K562 (cell line): ENCODE results near the gene CA7. TPM values are rescaled to one million over a fixed set of nuclear protein-coding genes. Genes with fewer than 3 reads are reported as not detected.

Source experiments
- ATF1 ChIP-seq, 2 experiments: fragments of 450-650 bp in 1 of 2; IDR thresholded peaks; 2 replicates each; pipeline ENCODE4 v1.6.1; 2016; ENCODE audit warnings: missing compliant biosample characterization in 1 of 2, missing genetic modification characterization in 1 of 2
- CREB3 ChIP-seq: fragments of 450-650 bp; conservative IDR thresholded peaks from 2 replicates; pipeline ENCODE4 v1.6.1; 2016; ENCODE audit warnings: missing genetic modification characterization, low read depth, mild to moderate bottlenecking, missing compliant biosample characterization, moderate library complexity
- DMBX1 ChIP-seq: fragments of 250-450 bp; sonication (Bioruptor Pico); IDR thresholded peaks from 2 replicates; pipeline ENCODE4 v1.8.0; 2022; ENCODE audit warnings: inconsistent platforms, mild to moderate bottlenecking, moderate library complexity, borderline replicate concordance
- NR1H2 ChIP-seq: sonication (generic); formaldehyde crosslinking; IDR thresholded peaks from 2 replicates; pipeline ENCODE4 v1.4.0; 2020; ENCODE audit warnings: mild to moderate bottlenecking, missing genetic modification reagents
- REST ChIP-seq, 2 experiments: fragments of 450-650 bp; formaldehyde crosslinking in 1 of 2; IDR thresholded peaks; 2 replicates each; pipeline versions ENCODE4 v1.4.0 to v1.6.1; 2014 to 2020; ENCODE audit warnings: mild to moderate bottlenecking in 2 of 2, borderline replicate concordance in 1 of 2, low read depth in 1 of 2
- ZNF263 ChIP-seq: sonication (generic); formaldehyde crosslinking; IDR thresholded peaks from 2 replicates; pipeline ENCODE4 v1.8.0; 2022; ENCODE audit warnings: mild to moderate bottlenecking, missing genetic modification reagents, borderline replicate concordance
- ZNF407 ChIP-seq: fragments of 450-650 bp; IDR thresholded peaks from 2 replicates; pipeline ENCODE4 v1.6.1; 2016; ENCODE audit warnings: low read depth
- ZNF583 ChIP-seq: fragments of 250-450 bp; sonication (Bioruptor Pico); IDR thresholded peaks from 2 replicates; pipeline ENCODE4 v1.4.0; 2020
- polyA plus RNA-seq, 8 experiments: library from polyadenylated mRNA; depleted of rRNA in 4 of 8; stranded (reverse) in 5 of 8; unstranded in 3 of 8; fragments of >200 nt; fragmentation: Nextera tagmentation in 2 of 8; fragmentation: Illumina TruSeq in 1 of 8; extraction: Ambion mirVana in 2 of 8; extraction: Trizol in 1 of 8; gene quantifications; 2 replicates each; pipeline versions ENCODE4 v1.2.1 to v1.2.3, GENCODE V29; 2011 to 2014; ENCODE audit warnings: inconsistent platforms in 1 of 8, missing spikeins in 1 of 8
- total RNA-seq, 7 experiments: library from RNA; depleted of rRNA in 6 of 7; stranded (reverse); fragments of >200 nt in 6 of 7; fragmentation: Illumina TruSeq in 2 of 7; extraction: Trizol in 2 of 7; gene quantifications; 2 replicates each; pipeline versions ENCODE4 v1.2.1 to v1.2.3, GENCODE V29; 2011 to 2021; ENCODE audit warnings: low replicate concordance in 1 of 7

CA7 gene
- total and polyA plus RNA-seq, 9 of the 15 experiments (the other 6 are each of a cell fraction or from before 2014, with no cell fraction given) = 0.03 to 0.07 (median 0.05) TPM; not detected in 5

- TF ChIP-seq REST (IDR thresholded peaks at IDR 0.05; ENCODE audit: borderline replicate concordance) = peak; percentile 54; the same call in 1 of the 2 replicates
- no peak for TF ChIP-seq REST (CRISPR knock-in tag; IDR thresholded peaks at IDR 0.05; ENCODE audit: low read depth)
- 0 out of 2 replicates have a peak, but pooled peaks have one; percentile 21 for TF ChIP-seq CREB3 (tag)
- TF ChIP-seq NR1H2 (CRISPR knock-in tag) = no peak
- peak; percentile 14; the same call in 1 of the 2 replicates for TF ChIP-seq ZNF263 (CRISPR knock-in tag)
- TF ChIP-seq ZNF583 = no peak
- no peak for TF ChIP-seq ZNF407
- TF ChIP-seq ATF1 (CRISPR knock-in tag; IDR thresholded peaks at IDR 0.05) = no peak
- peak; percentile 61; the same call in 1 of the 2 replicates for TF ChIP-seq ATF1 (tag; IDR thresholded peaks at IDR 0.05)
- 0 out of 2 replicates have a peak, but pooled peaks have one; percentile 9 for TF ChIP-seq DMBX1 (CRISPR knock-in tag)
Measured at GRCh38 chr16:66899945-66900710, 55.9 kb downstream of the CA7 start (continued).
